Measurements from ENCODE around the gene TOX3. TPM values are rescaled to one million over a fixed set of nuclear protein-coding genes. Genes with fewer than 3 reads are reported as not detected.

Gene TOX3
- total and polyA plus RNA-seq, 2 of the 8 experiments (the other 6 are each of a cell fraction or from before 2014, with no cell fraction given), result 16.7 to 31.2 TPM

DNA sequence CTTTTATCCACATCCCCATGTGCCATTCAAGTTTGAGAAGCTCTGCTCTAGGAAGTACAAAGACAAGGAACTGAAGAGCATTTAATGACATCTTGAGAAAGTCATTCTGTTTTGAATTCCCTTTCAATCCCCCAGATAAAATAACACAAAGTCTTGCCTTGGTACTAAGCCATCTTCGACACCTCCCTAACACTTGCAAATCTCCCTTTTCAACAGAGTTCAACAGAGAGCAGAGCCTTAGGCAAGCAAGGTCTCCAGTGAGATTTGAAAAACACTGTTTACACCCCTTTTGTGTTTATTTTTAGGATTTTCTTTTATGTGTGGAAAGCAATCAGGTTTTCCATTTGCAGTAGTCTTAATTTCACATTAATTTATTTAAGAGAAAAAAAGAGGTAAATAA is 13.6 kb downstream of the TOX3 start:
- Histone ChIP-seq H3K27ac (ENCODE audit: low read depth, low read length) (no peak overlapping the region), H4K5ac (ENCODE audit: insufficient read length, low read depth, low read length) (no peak overlapping the region), H3K56ac (replicated peaks; ENCODE audit: insufficient read length, low read depth, low read length) (no peak overlapping the region), H3K14ac (ENCODE audit: insufficient read length) (no peak overlapping the region), H2BK12ac (ENCODE audit: low read depth, low read length) (no peak overlapping the region), H3K4me3 (ENCODE audit: extremely low read depth in 1 of 4, insufficient read depth in 2 of 4, low read depth in 3 of 4, low read length in 4 of 4) (no peak overlapping the region), H2BK120ac (replicated peaks; ENCODE audit: low read depth, low read length) (no peak overlapping the region), H2AK5ac (ENCODE audit: low read depth, low read length) (no peak overlapping the region), H2BK5ac (ENCODE audit: low read depth, low read length) (no peak overlapping the region), H2AFZ (ENCODE audit: low read length) (no peak overlapping the region), H3K79me2 (ENCODE audit: control insufficient read depth in 1 of 2, insufficient read depth in 2 of 2, low read length in 2 of 2) (peaks cover 14 to 98% of the 10 kb centered on the region in 2 experiments; a peak in 3 of 4 replicates), H4K8ac (ENCODE audit: extremely low read depth, insufficient read depth, low read length) (no peak overlapping the region), H2BK15ac (ENCODE audit: low read length) (no peak overlapping the region), H3K36me3 (ENCODE audit: control insufficient read depth in 2 of 4, insufficient read depth in 4 of 4, low read length in 3 of 4) (peaks cover 0 to 2% (median 0%) of the 10 kb centered on the region in 4 experiments; a peak in 3 of 8 replicates), H3K79me1 (ENCODE audit: low read depth, low read length) (peaks cover 8% of the 10 kb centered on the region), H3K18ac (ENCODE audit: extremely low read depth, low read length) (no peak overlapping the region), H4K20me1 (replicated peaks in 1 of 2; ENCODE audit: control insufficient read depth in 1 of 2, insufficient read depth in 2 of 2, low read length in 2 of 2) (peaks cover 0 to 1% of the 10 kb centered on the region in 2 experiments), H3K23me2 (ENCODE audit: low read depth, low read length) (no peaks in the 10 kb centered on the region), H2BK20ac (ENCODE audit: low read length) (no peak overlapping the region), H3K4ac (replicated peaks; ENCODE audit: insufficient read length, low read depth, low read length) (no peak overlapping the region), H3K27me3 (replicated peaks in 1 of 4; ENCODE audit: control insufficient read depth in 3 of 4, extremely low read depth in 1 of 4, insufficient read depth in 3 of 4, low read length in 3 of 4) (no peaks in the 10 kb centered on the region), H3K9me3 (ENCODE audit: insufficient read depth in 2 of 2, low read depth in 1 of 2, low read length in 1 of 2) (no peaks in the 10 kb centered on the region), H3K23ac (ENCODE audit: insufficient read length) (no peak overlapping the region), H3K4me1 (replicated peaks in 1 of 4; ENCODE audit: control insufficient read depth in 3 of 4, insufficient read depth in 4 of 4, low read length in 3 of 4) (peaks cover 0 to 14% (median 3%) of the 10 kb centered on the region in 4 experiments; a peak in 2 of 7 replicates), H4K91ac (replicated peaks; ENCODE audit: insufficient read length, low read length) (no peak overlapping the region), H3K9ac (replicated peaks in 1 of 4; ENCODE audit: extremely low read depth in 1 of 4, low read depth in 3 of 4, low read length in 3 of 4) (no peak overlapping the region), H3K4me2 (ENCODE audit: insufficient read depth in 1 of 2, low read depth in 2 of 2, low read length in 2 of 2) (no peak overlapping the region; a peak in 1 of 4 replicates)
- DNase-seq (ENCODE audit: low read depth in 1 of 2, low spot score in 2 of 2), result no peak
- WGBS, 2 experiments (ENCODE audit: extremely low coverage in 1 of 2, insufficient coverage in 1 of 2, insufficient read length in 1 of 2, insufficient replicate concordance in 2 of 2, low coverage in 1 of 2, low lambda C conversion rate in 2 of 2, missing lambda C conversion rate in 1 of 2), result 100% methylated on average over 1 of the region's 1 CpG; no CpG with 5 or more reads in 1 of the 2 experiments
- POLR2A ChIA-PET (ENCODE audit: partially characterized antibody), result no interaction called here
- TF ChIP-seq RXRA (IDR thresholded peaks at IDR 0.05; ENCODE audit: insufficient read depth, low read depth, low read length) (no peak), PHF8 (conservative IDR thresholded peaks at IDR 0.05; ENCODE audit: low read depth, low read length) (no peak), YY1 (IDR thresholded peaks at IDR 0.05; ENCODE audit: low read depth, low read length) (no peak), EGR1 (IDR thresholded peaks at IDR 0.05; ENCODE audit: borderline replicate concordance, low read depth, low read length) (no peak), MAFK (IDR thresholded peaks at IDR 0.05; ENCODE audit: low read depth, low read length) (no peak), POLR2A (IDR thresholded peaks at IDR 0.05; ENCODE audit: control extremely low read depth in 1 of 2, low read depth in 2 of 2, low read length in 2 of 2) (no peak), HDAC6 (IDR thresholded peaks at IDR 0.05; ENCODE audit: low read depth, low read length) (no peak), CHD2 (IDR thresholded peaks at IDR 0.05; ENCODE audit: low read length) (no peak), TAF1 (IDR thresholded peaks at IDR 0.05; ENCODE audit: low read depth, low read length) (no peak), BRCA1 (IDR thresholded peaks at IDR 0.05; ENCODE audit: low read depth, low read length) (no peak), RAD21 (IDR thresholded peaks at IDR 0.05 in 1 of 2, conservative IDR thresholded peaks at IDR 0.05 in 1 of 2; ENCODE audit: low read depth in 2 of 2, low read length in 2 of 2) (no peak), KDM1A (IDR thresholded peaks at IDR 0.05; ENCODE audit: borderline replicate concordance, low read length) (no peak)
- TF ChIP-seq, protein P1, sequence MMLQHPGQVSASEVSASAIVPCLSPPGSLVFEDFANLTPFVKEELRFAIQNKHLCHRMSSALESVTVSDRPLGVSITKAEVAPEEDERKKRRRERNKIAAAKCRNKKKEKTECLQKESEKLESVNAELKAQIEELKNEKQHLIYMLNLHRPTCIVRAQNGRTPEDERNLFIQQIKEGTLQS (IDR thresholded peaks at IDR 0.05; ENCODE audit: insufficient read depth, low read depth, low read length), result no peak
- CTCF ChIA-PET (ENCODE audit: partially characterized antibody), result interaction anchor here (1.0 kb wide), 3 partner anchors 11 to 22 kb away, joined by 3 to 6 read pairs (median 3); no protein-coding TSS in a partner anchor
- FAIRE-seq, result no peak

Data from H1 (cell line).